Activated T-helper 1 cell treated with anti-CD3 and anti-CD28 coated beads, Interleukin-2, amount 50 U/mL, for 16 hours (primary cell): ENCODE data around the gene ZNF438.
"Not testable (repeated sequence)": the region's sequence is repeated elsewhere in the genome, so short reads cannot be mapped to it uniquely, and the experiment has no call there.

Source experiments
- DNase-seq, 2 donors: peaks; one replicate each; pipeline ENCODE4 v3.0.0-alpha.2; 2020; ENCODE audit warnings: low read depth in 1 of 2, low spot score in 1 of 2

The ZNF438 gene

DNA sequence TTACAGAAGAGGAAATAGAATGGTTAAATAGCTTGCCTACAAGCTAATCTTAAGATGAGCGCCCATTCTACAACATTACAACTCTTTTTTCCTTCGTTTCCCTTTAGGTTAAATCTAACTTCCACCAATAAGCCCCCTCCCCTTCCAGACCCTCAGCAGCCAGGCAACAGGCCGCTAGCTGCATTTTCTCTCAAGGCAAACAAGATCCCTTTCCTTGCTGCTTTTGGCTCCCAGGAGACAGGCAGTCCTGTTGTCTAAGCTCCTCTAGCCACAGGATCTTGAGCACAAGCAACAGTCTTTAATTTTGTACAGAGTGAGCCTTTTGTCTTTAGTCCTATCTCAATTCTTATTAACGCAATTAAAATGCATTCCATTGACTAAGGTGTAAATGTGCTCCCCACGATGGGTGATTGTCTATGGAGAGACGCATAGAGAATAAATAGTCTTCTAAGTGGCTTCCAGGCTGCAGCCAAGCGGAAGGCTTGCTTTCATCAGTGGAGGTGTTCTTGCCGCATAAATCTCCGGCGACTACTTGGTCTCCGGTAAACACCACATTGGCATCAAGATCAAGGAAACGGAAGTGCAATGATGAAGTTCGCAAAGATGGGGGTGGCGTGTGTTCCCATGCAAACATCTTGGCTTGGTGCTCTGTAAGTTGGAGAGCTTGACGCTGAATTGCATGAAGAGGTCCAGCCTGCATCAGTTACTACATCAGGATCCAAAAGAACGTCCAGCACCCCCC lies 220.2 kb downstream of the ZNF438 start:
- no peak for DNase-seq

DNA sequence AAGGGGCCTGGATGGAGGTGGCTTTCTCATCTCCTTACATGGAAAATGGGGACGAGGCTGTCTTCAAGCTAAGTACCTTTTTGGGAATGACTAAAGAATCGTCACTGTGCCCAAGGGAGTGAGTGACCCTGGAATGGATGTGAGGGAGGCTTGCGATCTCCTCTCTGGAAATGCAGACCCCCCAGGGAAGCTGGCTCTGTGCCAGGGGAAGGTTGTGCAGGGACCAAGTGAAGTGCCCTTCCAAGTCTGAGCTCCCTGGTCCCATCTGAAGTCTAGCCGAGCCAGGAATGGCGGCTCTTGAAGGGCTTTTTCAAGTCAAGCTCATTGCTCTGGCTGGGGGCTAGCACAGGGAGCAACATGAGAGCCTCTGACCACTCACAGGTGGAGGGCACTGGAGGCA lies 221.2 kb downstream of the ZNF438 start:
- no peak for DNase-seq

DNA sequence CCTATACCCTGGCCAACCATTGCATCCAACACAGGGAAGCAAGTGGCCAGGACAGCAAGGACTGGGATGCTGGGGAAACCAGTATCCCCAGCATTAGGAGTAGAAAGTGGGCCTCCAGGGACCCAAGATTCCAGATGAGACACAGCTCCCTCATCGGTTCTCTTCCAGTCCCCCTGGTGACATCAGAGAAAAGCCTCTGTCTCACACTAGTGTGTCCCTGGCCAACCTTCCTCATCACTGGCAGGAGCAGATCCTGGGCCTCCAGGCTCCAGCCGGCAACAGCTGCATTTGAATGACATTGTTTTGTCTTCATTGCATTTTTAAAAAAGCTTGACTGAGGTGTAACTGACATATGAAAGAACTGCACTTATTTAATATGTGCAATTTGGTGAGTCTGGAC lies 224.8 kb downstream of the ZNF438 start:
- DNase-seq = no peak

DNA sequence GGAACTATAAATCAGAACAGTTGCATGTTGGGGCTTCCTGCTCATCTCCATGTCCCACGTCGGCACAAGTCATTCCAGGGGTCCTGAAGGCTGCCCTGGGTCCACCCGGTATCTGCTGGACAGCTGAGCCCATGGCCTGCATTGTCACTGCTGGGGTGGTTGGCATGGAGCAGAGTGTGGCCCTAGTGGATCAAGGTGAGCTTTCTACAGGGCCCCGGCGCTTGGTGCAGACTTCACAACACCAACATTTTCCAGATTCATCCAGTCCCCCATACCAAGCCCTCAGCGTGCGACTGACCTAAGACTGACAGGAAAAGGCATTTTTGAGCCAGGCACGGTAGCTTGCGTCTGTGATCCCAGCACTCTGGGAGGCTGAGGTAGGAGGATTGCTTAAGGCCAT lies 226.6 kb downstream of the ZNF438 start:
- DNase-seq = no peak

DNA sequence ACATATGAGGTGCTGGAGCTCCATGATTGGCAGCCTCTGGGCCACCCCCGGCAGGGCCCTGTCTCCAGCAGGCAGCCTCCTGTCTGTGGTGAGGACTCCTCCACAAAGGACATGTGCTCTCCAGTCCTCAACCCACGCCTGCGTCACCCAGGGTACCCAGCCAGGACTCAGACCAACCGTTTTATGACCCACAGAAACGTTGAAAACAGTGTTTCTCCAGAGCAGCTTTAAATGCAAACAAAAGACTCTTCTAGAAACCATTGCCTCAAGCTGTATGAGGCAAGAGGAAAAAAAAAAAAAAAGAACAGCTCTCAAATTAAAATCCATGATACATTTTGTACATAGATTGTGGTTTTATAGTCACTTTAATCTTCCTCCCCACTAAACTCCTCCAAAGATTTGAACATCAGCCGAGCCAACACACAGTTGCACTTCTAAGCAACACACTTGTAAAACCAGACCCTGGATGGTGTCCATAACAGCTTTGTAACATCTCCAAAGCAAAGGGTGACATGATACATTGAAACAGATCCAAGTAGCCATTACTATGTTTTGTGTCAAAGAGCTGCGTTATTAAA lies 227.1 kb downstream of the ZNF438 start:
- no peak for DNase-seq

DNA sequence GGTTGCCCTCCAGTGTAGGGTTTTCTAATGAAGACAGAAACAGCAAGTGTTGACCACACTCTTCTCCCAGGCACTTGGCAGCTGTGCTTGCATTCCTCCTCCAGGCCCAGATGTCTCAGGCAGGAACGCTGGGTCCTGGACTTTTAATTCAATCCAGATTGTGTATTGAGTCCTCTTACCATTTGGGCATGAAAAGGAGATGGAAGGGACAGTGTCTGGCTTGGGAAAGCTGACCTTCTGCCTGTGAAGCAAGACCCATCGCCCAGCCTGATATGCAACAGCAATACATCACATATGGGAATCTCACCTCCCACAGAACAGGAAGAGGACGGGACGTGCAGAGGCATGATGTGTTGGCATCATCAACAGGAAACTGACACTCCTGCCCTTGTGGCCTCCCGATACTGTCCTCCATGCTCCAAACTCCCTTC lies 227.8 kb downstream of the ZNF438 start:
- DNase-seq = no peak

DNA sequence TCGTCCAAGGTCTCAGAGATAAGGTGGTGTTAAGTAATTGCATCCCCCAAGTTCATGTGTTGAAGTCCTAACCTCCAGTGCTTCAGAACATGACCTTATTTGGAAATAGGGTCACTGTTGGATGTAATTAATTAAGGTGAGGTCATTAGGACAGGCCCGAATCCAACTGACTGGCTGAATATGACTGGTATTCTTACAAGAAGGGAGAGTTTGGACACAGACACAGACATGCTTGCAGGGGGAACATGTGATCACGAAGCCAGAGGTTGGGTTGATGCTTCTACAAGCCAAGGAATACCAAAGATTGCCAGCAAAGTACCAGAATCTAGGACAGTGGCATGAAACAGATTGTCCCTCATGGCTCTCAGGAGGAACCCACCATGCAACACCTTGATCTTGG lies 228.6 kb downstream of the ZNF438 start:
- DNase-seq = no peak

DNA sequence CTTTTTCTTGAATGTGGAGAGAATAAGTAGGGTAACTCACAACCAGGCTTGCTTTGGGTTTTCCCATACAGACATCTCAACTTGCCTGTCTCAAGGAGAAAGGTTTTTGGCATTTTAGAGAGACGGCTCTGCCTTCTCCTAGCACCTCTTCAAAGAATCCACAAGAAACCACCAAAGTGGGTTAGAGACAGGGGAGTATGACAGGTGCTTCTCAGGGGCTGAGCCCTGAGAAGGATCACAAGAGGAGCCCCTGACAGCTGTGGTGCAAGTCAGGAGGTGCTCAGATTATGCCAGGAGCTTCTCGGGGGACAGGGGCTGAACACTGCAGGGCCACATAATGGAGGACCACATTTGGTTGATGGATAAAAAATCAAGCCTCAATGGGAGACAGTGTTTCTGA lies 231.3 kb downstream of the ZNF438 start:
- DNase-seq = no peak

DNA sequence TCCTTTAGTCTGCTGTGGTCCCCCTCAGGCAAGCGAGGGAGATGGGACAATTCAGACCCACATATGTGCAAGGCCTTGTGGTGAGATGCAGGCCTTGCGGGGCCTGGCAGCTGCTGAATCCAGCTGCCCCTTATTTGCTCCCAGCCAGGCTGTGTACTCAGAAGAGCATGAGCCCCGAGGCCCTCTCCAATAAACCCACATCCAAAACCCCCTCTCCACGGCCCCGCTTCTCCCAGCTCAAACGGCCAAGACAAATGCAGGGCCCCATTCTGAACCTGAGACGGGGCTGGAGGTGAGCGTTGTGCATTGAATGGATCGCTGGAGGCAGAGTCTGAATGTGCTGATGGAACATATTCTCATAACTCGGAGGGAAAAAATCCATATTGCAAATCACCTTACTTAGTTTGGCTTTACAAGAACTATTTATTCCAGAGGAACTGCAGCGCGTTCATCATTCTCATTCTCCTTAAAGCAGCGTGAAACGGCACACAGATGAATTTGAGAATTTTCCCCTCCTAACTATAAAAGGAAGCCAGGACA lies 232.9 kb downstream of the ZNF438 start:
- DNase-seq = no peak

DNA sequence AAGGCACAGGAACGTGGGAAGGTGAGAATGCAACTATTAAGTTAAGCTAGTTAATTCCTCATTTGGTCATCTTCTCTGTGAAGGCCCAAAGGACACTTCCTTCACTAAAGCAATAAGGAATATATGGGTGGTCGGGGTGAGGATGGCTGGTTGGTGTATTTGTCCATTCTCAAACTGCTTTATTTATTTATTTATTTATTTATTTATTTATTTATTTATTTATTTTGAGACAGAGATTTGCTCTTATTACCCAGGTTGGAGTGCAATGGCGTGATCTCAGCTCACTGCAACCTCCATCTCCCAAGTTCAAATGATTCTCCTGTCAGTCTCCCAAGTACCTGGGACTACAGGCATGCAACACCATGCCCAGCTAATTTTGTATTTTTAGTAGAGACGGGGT lies 236.6 kb downstream of the ZNF438 start:
- not testable (repeated sequence) for DNase-seq
